GM23248 (cell line): ENCODE measurements around the gene PINLYP. TPM values are rescaled to one million over a fixed set of nuclear protein-coding genes. Genes with fewer than 3 reads are reported as not detected.
"Not testable (repeated sequence)": the region's sequence is repeated elsewhere in the genome, so short reads cannot be mapped to it uniquely, and the experiment has no call there.

Experiments used
- DNase-seq: peaks from one replicate; pipeline ENCODE4 v3.0.0-alpha.2; 2015
- H2AFZ ChIP-seq: fragments of 200-600 bp; sonication (generic); 2 replicates; pipeline ENCODE4 v1.6.1; 2016; ENCODE audit warnings: antibody characterized with exemption
- H3F3A ChIP-seq: fragments of 200-600 bp; sonication (generic); 2 replicates; pipeline ENCODE4 v1.6.1; 2016; ENCODE audit warnings: mild to moderate bottlenecking, antibody characterized with exemption, mixed run types; ENCODE audit not compliant: insufficient read depth
- H3K27ac ChIP-seq: fragments of 200-600 bp; sonication (generic); 2 replicates; pipeline ENCODE4 v1.5.1; 2016; ENCODE audit warnings: mild to moderate bottlenecking
- H3K27me3 ChIP-seq: fragments of 200-600 bp; sonication (generic); replicated peaks from 2 replicates; pipeline ENCODE4 v1.6.1; 2016; ENCODE audit warnings: mild to moderate bottlenecking; ENCODE audit not compliant: insufficient read depth
- H3K36me3 ChIP-seq: fragments of 200-600 bp; sonication (generic); 2 replicates; pipeline ENCODE4 v1.6.1; 2016; ENCODE audit warnings: low read depth, mild to moderate bottlenecking
- H3K4me1 ChIP-seq: fragments of 200-600 bp; sonication (generic); 2 replicates; pipeline ENCODE4 v1.6.1; 2016; ENCODE audit warnings: mild to moderate bottlenecking; ENCODE audit not compliant: insufficient read depth
- H3K4me2 ChIP-seq: fragments of 200-600 bp; sonication (generic); one replicate; pipeline ENCODE4 v1.6.1; 2016; ENCODE audit warnings: mild to moderate bottlenecking; ENCODE audit not compliant: unreplicated experiment
- H3K4me3 ChIP-seq: fragments of 200-600 bp; sonication (generic); 2 replicates; pipeline ENCODE4 v1.5.1; 2016; ENCODE audit warnings: mild to moderate bottlenecking
- H3K79me2 ChIP-seq: fragments of 200-600 bp; sonication (generic); 2 replicates; pipeline ENCODE4 v1.6.1; 2016; ENCODE audit warnings: mild to moderate bottlenecking; ENCODE audit not compliant: insufficient read depth
- H3K9ac ChIP-seq: fragments of 200-600 bp; sonication (generic); 2 replicates; pipeline ENCODE4 v1.6.1; 2016; ENCODE audit warnings: mild to moderate bottlenecking
- H3K9me2 ChIP-seq: fragments of 200-600 bp; sonication (generic); 2 replicates; pipeline ENCODE4 v1.6.1; 2016; ENCODE audit warnings: mixed run types, mild to moderate bottlenecking, moderate library complexity; ENCODE audit not compliant: insufficient read depth
- H3K9me3 ChIP-seq: fragments of 200-600 bp; sonication (generic); one replicate; pipeline ENCODE4 v1.6.1; 2017; ENCODE audit warnings: low read depth
- H4K20me1 ChIP-seq: fragments of 200-600 bp; sonication (generic); 2 replicates; pipeline ENCODE4 v1.6.0; 2016; ENCODE audit not compliant: insufficient read depth
- EZH2 ChIP-seq: fragments of 200-600 bp; sonication (generic); IDR thresholded peaks from 2 replicates; pipeline ENCODE4 v1.6.1; 2018; ENCODE audit warnings: antibody characterized with exemption, mild to moderate bottlenecking; ENCODE audit not compliant: insufficient read depth, poor library complexity, severe bottlenecking
- EZH2phosphoT487 ChIP-seq: fragments of 200-600 bp; sonication (generic); IDR thresholded peaks from 2 replicates; pipeline ENCODE4 v1.6.1; 2018; ENCODE audit warnings: antibody characterized with exemption, moderate library complexity, mild to moderate bottlenecking, low read depth; ENCODE audit not compliant: insufficient read depth
- WGBS, 2 experiments: methylation state at CpG; one replicate each; pipeline ENCODE4 v1.1.6; 2015 to 2017; ENCODE audit warnings: low lambda C conversion rate in 2 of 2, low coverage in 1 of 2; ENCODE audit errors: missing lambda C conversion rate in 2 of 2; 5-methylcytosine and 5-hydroxymethylcytosine counted together
- in situ Hi-C: fragments of 300-500 bp; cut with MboI; formaldehyde crosslinking; loops from 2 replicates; pipeline ENCODE4 v1.15.0; 2020
- polyA plus RNA-seq: library from polyadenylated mRNA; unstranded; fragments of >200 nt; fragmentation: Nextera tagmentation; extraction: Ambion mirVana; gene quantifications from 2 replicates; pipeline ENCODE4 v1.2.1, GENCODE V29; 2016
- total RNA-seq: library from RNA; depleted of rRNA; stranded (reverse); fragments of >200 nt; shearing (Covaris generic); gene quantifications from 2 replicates; pipeline ENCODE4 v1.2.3, GENCODE V29; 2014

PINLYP gene
- total and polyA plus RNA-seq, 2 experiments from 2014 or later, result 1.8 to 2.5 TPM

GRCh38 chr19:43581467-43581866 is 5.9 kb downstream of the PINLYP start:
- Histone ChIP-seq H3K9ac (no peak overlapping the region), H3K79me2 (no peaks in the 10 kb centered on the region), H4K20me1 (no peaks in the 10 kb centered on the region), H3K27me3 (no peaks in the 10 kb centered on the region), H3K4me3 (no peak overlapping the region), H3K4me1 (no peaks in the 10 kb centered on the region), H3K9me3 (no peaks in the 10 kb centered on the region), H3F3A (peaks cover 4% of the 10 kb centered on the region; the same call in 1 of the 2 replicates), H3K27ac (no peak overlapping the region), H3K9me2 (no peaks in the 10 kb centered on the region), H2AFZ (no peak overlapping the region; the same call in 1 of the 2 replicates), H3K36me3 (no peaks in the 10 kb centered on the region), H3K4me2 (no peak overlapping the region)
- TF ChIP-seq EZH2, result no peak
- no peak for TF ChIP-seq EZH2phosphoT487
- DNase-seq, result no peak
- 68 to 70% methylated on average over 7 of the region's 7 CpGs for WGBS, 2 experiments
- in situ Hi-C loops, result no loop called here

- Histone ChIP-seq H2AFZ (no peak overlapping the region), H3K27ac (no peak overlapping the region), H3K9ac (no peak overlapping the region), H3K4me3 (no peak overlapping the region), H3K79me2 (peaks cover 5% of the 10 kb centered on the region; the same call in 1 of the 2 replicates), H3K36me3 (peaks cover 6% of the 10 kb centered on the region; the same call in 1 of the 2 replicates), H3K4me2 (no peak overlapping the region), H3F3A (peaks cover 4% of the 10 kb centered on the region; the same call in 1 of the 2 replicates), H3K9me2 (no peaks in the 10 kb centered on the region), H3K4me1 (no peaks in the 10 kb centered on the region), H4K20me1 (no peaks in the 10 kb centered on the region), H3K27me3 (no peaks in the 10 kb centered on the region), H3K9me3 (no peaks in the 10 kb centered on the region)
- no peak for DNase-seq
- TF ChIP-seq EZH2phosphoT487 (no peak), EZH2 (no peak)
- in situ Hi-C loops, result no loop called here
- WGBS, 2 experiments, result 91 to 95% methylated on average over 2 of the region's 2 CpGs
Observed at GRCh38 chr19:43582495-43582894, 6.9 kb downstream of the PINLYP start.

- no peak overlapping the region for H3K4me3 ChIP-seq
- WGBS, 2 experiments, result 96 to 100% methylated on average over 1 of the region's 1 CpG
Observed at GRCh38 chr19:43584484-43584883, 8.9 kb downstream of the PINLYP start.

GRCh38 chr19:43586346-43586745 is 10.7 kb downstream of the PINLYP start:
- H3F3A ChIP-seq, result peaks cover 4% of the 10 kb centered on the region; the same call in 1 of the 2 replicates
- no peaks in the 10 kb centered on the region for H3K9me3 ChIP-seq
- H2AFZ ChIP-seq, result no peak overlapping the region
- peaks cover 30% of the 10 kb centered on the region for H3K79me2 ChIP-seq
- no peak overlapping the region for H3K4me3 ChIP-seq
- no peaks in the 10 kb centered on the region for H3K9me2 ChIP-seq
- no peak overlapping the region for H3K9ac ChIP-seq
- peaks cover 10% of the 10 kb centered on the region; the same call in 1 of the 2 replicates for H3K36me3 ChIP-seq
- H3K4me1 ChIP-seq, result no peaks in the 10 kb centered on the region
- 78 to 86% methylated on average over 2 of the region's 2 CpGs for WGBS, 2 experiments
- in situ Hi-C loops, result no loop called here
- no peak overlapping the region for H3K4me2 ChIP-seq
- no peak overlapping the region for H3K27ac ChIP-seq
- H3K27me3 ChIP-seq, result no peaks in the 10 kb centered on the region
- no peak for DNase-seq
- TF ChIP-seq EZH2phosphoT487 (no peak), EZH2 (no peak)
- H4K20me1 ChIP-seq, result no peaks in the 10 kb centered on the region

More at GRCh38 chr19:43584484-43584883, 8.9 kb downstream of the PINLYP start:
- TF ChIP-seq EZH2phosphoT487 (no peak), EZH2 (no peak)
- peaks cover 4% of the 10 kb centered on the region; the same call in 1 of the 2 replicates for H3F3A ChIP-seq
- H2AFZ ChIP-seq, result no peak overlapping the region
- no peak overlapping the region for H3K27ac ChIP-seq
- H3K4me2 ChIP-seq, result no peak overlapping the region
- no peaks in the 10 kb centered on the region for H3K9me3 ChIP-seq
- peaks cover 12% of the 10 kb centered on the region for H3K79me2 ChIP-seq
- no peak overlapping the region for H3K9ac ChIP-seq
- H3K4me1 ChIP-seq, result no peaks in the 10 kb centered on the region
- H3K36me3 ChIP-seq, result peaks cover 10% of the 10 kb centered on the region; the same call in 1 of the 2 replicates
- no peaks in the 10 kb centered on the region for H3K27me3 ChIP-seq
- H3K9me2 ChIP-seq, result no peaks in the 10 kb centered on the region
- in situ Hi-C loops, result no loop called here
- no peak for DNase-seq
- H4K20me1 ChIP-seq, result no peaks in the 10 kb centered on the region

GRCh38 chr19:43587029-43587428 is 11.4 kb downstream of the PINLYP start:
- H3K9ac ChIP-seq, H3F3A ChIP-seq, H3K9me3 ChIP-seq, H2AFZ ChIP-seq, H3K4me1 ChIP-seq, H3K4me3 ChIP-seq, DNase-seq, H3K9me2 ChIP-seq, H3K36me3 ChIP-seq, H4K20me1 ChIP-seq, in situ Hi-C loops, H3K27ac ChIP-seq, H3K4me2 ChIP-seq, H3K27me3 ChIP-seq: not testable (repeated sequence)
- WGBS, 2 experiments, result 88 to 100% methylated on average over 3 of the region's 3 CpGs
- H3K79me2 ChIP-seq, result peaks cover 32% of the 10 kb centered on the region
